Dendritic cell treated with granulocyte-macrophage colony-stimulating factor and Interleukin-4, amounts not matched to agents 40 ng/mL and 50 ng/mL, for 4 days (primary cell): Measurements from ENCODE around the gene PYGM.
A peak's percentile ranks its signal among the peaks of the same experiment; 100 is the strongest.

Source experiments
- H3K27ac Mint-ChIP-seq: one replicate; pipeline ENCODE4 v1.8.0; 2022; ENCODE audit warnings: mild to moderate bottlenecking, mixed read lengths
- H3K27me3 Mint-ChIP-seq: one replicate; pipeline ENCODE4 v1.8.0; 2022; ENCODE audit warnings: mild to moderate bottlenecking, mixed read lengths
- H3K36me3 Mint-ChIP-seq: one replicate; pipeline ENCODE4 v1.8.0; 2022; ENCODE audit warnings: low read depth, mixed read lengths
- H3K4me1 Mint-ChIP-seq: one replicate; pipeline ENCODE4 v1.8.0; 2022; ENCODE audit warnings: low read depth, mixed read lengths
- H3K4me3 Mint-ChIP-seq: one replicate; pipeline ENCODE4 v1.8.0; 2022; ENCODE audit warnings: mild to moderate bottlenecking, moderate library complexity, mixed read lengths
- H3K9me3 Mint-ChIP-seq: one replicate; pipeline ENCODE4 v1.8.0; 2022; ENCODE audit warnings: mixed read lengths
- intact Hi-C: fragments of 100-400 bp; cut with micrococcal nuclease; formaldehyde crosslinking; loops from one replicate; pipeline ENCODE4 v1.15.0; 2022

Gene PYGM

DNA sequence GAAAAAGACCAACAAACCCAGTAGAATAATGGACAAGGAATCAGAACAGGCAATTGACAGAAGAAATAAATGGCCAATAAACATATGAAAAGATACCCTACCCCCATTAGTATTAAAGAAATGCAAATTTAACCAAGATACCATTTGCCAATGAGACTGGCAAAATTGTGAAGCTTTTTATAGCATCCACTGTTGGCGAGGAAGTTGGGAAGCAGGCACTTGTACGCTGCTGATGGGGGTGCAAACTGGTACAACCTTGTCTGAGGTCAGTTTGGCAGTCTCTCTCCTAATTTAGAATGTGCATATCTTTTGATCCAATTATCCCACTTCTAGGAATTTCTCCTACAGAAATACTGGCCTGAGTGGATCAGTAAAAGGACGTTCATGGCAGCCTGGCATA, 28.2 kb downstream of the PYGM start:
- no peaks in the 10 kb centered on the region for H3K27me3 Mint-ChIP-seq
- H3K36me3 Mint-ChIP-seq: peaks cover 52% of the 10 kb centered on the region
- H3K27ac Mint-ChIP-seq: no peak overlapping the region
- no peaks in the 10 kb centered on the region for H3K9me3 Mint-ChIP-seq
- peaks cover 5% of the 10 kb centered on the region for H3K4me1 Mint-ChIP-seq
- intact Hi-C loops: no loop called here
- no peak overlapping the region for H3K4me3 Mint-ChIP-seq

DNA sequence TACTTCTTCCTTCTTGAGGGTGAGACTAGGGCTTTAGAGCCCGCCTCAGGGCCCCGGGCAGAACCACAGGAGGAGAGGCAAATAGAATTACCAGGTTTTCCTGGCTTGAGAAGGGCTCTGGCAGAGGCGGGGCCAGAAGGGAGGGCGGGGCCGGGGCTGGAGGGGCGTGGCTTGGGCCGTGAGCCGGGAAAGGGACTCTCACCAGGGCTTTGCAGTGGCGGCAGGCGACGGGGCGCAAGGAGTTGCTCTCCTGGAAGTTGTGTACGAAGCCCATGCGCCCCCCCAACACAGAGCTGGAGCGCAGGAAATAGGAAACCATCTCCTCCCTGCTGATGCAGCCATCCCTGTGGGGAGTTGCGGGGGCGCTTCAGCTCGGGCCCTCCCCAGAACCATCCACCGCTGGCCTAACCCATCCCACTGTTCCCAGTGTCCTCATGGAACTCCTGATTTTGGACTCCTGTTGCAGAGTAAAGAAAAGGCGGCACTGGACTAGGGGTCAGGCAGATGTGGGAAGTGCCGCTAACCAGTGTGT, 29.9 kb downstream of the PYGM start:
- H3K9me3 Mint-ChIP-seq: no peaks in the 10 kb centered on the region
- intact Hi-C loops: no loop called here
- peaks cover 14% of the 10 kb centered on the region for H3K4me1 Mint-ChIP-seq
- H3K27ac Mint-ChIP-seq: no peak overlapping the region
- peaks cover 4% of the 10 kb centered on the region for H3K27me3 Mint-ChIP-seq
- peaks cover 35% of the 10 kb centered on the region for H3K36me3 Mint-ChIP-seq
- no peak overlapping the region for H3K4me3 Mint-ChIP-seq

DNA sequence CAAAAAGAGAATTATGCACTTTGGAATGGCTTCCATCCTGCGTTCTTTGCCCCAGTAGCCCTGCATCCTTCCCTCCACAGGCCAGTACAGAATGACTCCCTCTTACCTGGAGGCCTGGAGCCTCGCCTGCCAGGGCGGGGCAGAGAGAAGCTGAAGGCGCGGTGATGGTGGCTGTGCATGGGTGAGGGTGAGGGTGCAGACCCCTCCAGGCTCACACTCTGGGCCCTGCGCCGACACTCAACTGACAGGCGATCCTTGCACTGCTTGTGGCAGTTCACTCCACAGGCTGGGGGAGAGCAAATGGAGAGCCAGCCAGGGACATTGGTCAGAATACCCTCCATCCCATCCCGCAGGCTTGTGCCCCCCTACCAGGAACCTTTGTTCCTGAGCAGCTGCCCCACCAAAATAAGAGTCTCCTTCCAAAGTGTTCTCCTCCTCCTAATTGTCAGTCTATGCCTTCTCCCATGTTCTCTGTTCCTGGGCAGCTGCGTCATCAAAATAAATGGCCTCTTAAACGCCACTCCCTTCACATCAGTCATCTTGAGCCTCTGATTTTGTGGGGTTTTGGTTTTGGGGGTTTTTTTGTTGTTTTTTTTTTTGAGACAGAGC, 30.9 kb downstream of the PYGM start:
- no peak overlapping the region for H3K27ac Mint-ChIP-seq
- intact Hi-C loops: no loop called here
- peaks cover 5% of the 10 kb centered on the region for H3K27me3 Mint-ChIP-seq
- no peaks in the 10 kb centered on the region for H3K9me3 Mint-ChIP-seq
- H3K4me1 Mint-ChIP-seq: peaks cover 16% of the 10 kb centered on the region
- H3K4me3 Mint-ChIP-seq: no peak overlapping the region
- H3K36me3 Mint-ChIP-seq: peaks cover 30% of the 10 kb centered on the region

DNA sequence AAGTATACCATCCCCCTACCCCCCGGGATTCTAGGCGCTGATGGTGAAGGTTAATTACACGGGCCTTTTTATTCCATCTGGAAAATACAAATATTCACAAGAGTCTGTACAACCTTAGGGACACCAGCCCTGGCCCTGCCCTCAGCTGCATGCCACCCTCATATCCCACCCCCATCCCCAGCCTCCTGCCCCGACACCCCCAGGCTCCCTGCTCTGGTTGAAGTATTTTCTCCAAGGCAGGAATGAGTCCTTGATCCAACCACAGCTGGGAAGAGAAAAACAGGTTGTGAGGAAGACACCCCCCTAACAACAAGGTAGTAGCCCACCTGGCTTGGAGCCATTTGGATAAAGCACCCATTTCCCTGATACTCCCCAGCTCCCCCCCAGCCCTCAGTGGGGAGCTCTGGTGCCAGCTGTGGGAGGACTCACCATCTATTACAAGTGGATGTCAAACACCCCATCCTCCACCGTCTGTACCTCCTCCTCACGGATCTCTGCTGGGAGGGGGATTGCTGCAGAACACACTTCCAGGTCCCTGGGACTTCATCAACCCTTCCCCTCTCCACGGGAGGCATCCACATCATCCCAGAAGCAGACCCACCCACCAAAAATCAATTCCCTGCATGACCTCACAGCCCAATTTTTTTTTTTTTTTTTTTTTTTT, 32.8 kb downstream of the PYGM start:
- Mint-ChIP-seq H3K9me3 (no peaks in the 10 kb centered on the region), H3K4me3 (no peak overlapping the region), H3K36me3 (peaks cover 26% of the 10 kb centered on the region), H3K4me1 (peaks cover 22% of the 10 kb centered on the region), H3K27ac (no peak overlapping the region), H3K27me3 (peaks cover 15% of the 10 kb centered on the region)
- intact Hi-C loops: no loop called here

DNA sequence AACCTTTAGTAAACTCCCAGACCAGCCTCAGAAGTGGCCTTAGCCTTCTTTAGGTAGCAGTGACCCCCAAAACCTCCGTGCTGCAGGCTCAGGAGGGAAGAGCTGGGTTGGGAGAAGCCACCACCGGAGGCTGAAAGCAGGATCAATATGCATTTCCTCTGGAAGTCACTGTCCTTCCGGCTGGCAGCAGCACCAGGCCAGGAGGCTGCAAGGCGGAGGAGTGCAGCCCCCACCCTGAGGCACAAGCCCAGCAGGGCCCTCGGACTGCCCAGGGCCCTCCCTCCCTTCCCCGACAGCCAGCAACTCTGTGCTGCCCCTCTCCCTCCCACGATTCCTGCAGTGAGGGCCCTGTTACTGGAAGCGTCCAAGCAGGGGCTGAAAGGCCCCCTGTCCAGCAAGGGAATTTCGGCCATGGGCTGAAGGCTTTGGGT, 33.5 kb downstream of the PYGM start:
- Mint-ChIP-seq H3K27me3 (peaks cover 22% of the 10 kb centered on the region), H3K4me1 (peaks cover 23% of the 10 kb centered on the region), H3K4me3 (no peak overlapping the region), H3K36me3 (peaks cover 23% of the 10 kb centered on the region), H3K9me3 (no peaks in the 10 kb centered on the region), H3K27ac (no peak overlapping the region)
- intact Hi-C loops: no loop called here

DNA sequence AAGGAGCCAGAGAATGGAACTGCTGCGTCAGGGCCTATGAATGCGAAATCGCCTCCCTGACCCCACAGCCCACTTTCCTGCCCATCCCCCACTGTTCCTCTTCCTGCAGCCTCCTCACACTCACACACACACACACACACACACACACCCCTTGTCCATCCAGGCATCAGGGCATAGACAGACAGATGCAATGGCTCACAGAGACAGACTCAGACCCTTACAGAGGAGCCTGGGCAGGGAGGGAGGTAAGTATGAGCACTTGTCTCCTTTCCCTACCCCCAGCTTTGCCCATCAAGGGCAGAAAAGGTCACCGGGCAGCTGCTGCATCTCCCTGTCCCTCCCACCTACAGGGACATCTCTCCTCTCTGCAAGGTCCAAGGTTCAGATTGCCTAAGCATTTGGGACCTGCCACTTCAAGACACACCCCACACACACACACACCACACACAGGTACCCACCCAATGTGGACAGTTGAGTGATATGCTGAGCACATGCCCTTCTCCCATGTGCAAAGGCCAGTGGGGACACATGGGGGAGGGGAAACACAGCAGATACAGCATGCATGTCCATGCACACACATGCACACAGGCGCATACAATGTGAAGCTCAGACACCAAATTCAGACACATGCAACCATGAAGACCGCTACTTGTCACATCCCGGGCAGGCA, 34.8 kb downstream of the PYGM start:
- Mint-ChIP-seq H3K9me3 (no peaks in the 10 kb centered on the region), H3K4me3 (no peak overlapping the region), H3K4me1 (peaks cover 23% of the 10 kb centered on the region), H3K36me3 (peaks cover 23% of the 10 kb centered on the region), H3K27ac (no peak overlapping the region), H3K27me3 (peaks cover 35% of the 10 kb centered on the region)
- intact Hi-C loops: no loop called here

DNA sequence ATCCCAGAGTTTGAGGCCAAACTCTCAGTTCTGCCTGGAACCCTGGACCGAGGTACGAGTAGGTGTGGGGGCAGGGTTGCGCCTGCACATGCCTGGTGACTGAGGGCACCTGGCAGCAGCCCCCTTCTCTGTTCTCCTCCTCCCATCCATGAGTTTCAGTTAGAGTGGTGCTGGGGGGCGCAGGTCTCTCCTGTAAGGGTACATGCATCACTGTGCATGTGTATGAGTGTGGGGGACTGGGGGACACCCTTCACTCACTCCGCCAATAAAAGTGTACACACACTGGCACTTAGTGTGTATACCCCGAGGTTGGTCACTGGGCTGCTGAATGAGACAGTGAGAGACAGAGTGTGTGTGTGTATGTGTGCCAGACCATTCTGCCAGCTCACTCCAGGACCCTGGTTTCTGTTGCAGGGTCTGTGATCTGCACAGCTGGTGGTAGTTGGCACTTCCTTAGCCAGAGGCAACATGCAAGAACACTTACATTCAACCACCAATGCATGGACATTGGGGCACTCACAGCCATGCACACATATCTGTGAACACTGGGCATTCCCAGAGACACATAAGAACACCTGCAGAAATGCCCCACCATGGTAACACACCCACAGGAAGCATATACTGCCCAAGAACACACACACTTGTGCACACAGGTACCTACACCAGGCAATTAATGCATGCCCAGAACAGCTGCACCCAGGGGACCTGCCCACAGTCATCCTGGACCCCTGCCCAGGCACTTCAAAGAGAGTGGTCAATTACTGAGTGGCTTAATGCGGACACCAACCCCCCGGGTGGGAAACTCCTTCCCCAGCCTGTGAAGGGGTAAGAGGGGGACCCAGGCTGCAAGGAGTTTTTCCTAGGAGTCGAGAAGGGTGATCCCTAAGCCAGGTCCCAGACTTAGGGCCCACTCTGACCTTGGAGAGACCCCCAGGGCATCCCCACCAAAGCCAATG, 35.6 kb downstream of the PYGM start:
- H3K9me3 Mint-ChIP-seq: no peaks in the 10 kb centered on the region
- peaks cover 39% of the 10 kb centered on the region for H3K27me3 Mint-ChIP-seq
- H3K4me3 Mint-ChIP-seq: no peak overlapping the region
- peaks cover 23% of the 10 kb centered on the region for H3K4me1 Mint-ChIP-seq
- H3K27ac Mint-ChIP-seq: no peak overlapping the region
- intact Hi-C loops: loop anchor here (1.0 to 2.0 kb wide), 2 partner anchors 36 to 73 kb away; no protein-coding TSS in a partner anchor
- peaks cover 21% of the 10 kb centered on the region for H3K36me3 Mint-ChIP-seq

DNA sequence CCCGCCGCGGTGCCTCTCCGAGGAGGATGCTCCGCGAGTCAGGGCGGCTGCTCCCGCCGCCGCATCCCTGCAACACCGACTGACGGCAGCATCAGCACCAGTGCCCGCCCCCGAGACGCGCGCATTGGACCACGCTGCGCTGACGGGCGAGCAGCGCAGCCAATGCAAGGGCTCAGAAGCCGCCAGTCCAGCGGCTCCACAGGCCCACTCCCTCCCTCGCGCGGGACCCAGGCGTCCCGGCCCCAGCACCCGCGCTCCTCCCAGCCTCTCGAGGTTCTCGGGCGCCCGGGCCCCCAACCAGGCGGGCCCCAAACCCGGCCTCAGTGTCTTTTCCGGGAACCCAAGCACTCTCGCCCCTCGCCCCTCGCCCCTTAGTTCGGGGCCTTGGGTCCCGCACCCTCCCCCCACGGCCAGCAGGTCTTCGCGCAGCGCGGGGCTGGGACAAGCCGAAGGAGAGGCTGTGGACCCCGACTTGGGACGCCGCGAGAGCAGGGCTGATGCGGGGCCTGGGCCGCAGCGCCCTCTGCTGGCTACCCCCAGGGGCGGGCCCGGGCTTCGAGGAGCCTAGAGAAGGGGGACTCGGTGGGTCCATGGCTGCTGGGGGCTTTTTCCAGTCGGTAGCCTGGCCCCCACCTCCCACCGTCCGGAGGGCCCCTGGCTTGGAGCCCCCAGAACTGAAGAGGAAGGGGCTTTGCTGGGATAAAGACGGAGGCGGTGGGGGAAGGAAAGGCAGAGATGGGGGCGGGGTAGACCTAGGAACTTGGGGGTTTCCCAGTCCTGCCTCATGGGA, 36.5 kb downstream of the PYGM start, which contains the start of gene NRXN2:
TSS of gene NRXN2 (minus strand) at position 81 of the 790 bp plus-strand sequence. CDS start 9,498 bp downstream, outside the sequence.
- Mint-ChIP-seq H3K27me3 (peaks cover 43% of the 10 kb centered on the region), H3K36me3 (peaks cover 12% of the 10 kb centered on the region), H3K4me1 (peaks cover 23% of the 10 kb centered on the region), H3K9me3 (no peaks in the 10 kb centered on the region), H3K27ac (no peak within 1 kb of the TSS), H3K4me3 (peak within 1 kb of the TSS; percentile 71)
- intact Hi-C loops: loop anchor here (1.0 to 2.0 kb wide), 2 partner anchors 35 to 73 kb away; no protein-coding TSS in a partner anchor

DNA sequence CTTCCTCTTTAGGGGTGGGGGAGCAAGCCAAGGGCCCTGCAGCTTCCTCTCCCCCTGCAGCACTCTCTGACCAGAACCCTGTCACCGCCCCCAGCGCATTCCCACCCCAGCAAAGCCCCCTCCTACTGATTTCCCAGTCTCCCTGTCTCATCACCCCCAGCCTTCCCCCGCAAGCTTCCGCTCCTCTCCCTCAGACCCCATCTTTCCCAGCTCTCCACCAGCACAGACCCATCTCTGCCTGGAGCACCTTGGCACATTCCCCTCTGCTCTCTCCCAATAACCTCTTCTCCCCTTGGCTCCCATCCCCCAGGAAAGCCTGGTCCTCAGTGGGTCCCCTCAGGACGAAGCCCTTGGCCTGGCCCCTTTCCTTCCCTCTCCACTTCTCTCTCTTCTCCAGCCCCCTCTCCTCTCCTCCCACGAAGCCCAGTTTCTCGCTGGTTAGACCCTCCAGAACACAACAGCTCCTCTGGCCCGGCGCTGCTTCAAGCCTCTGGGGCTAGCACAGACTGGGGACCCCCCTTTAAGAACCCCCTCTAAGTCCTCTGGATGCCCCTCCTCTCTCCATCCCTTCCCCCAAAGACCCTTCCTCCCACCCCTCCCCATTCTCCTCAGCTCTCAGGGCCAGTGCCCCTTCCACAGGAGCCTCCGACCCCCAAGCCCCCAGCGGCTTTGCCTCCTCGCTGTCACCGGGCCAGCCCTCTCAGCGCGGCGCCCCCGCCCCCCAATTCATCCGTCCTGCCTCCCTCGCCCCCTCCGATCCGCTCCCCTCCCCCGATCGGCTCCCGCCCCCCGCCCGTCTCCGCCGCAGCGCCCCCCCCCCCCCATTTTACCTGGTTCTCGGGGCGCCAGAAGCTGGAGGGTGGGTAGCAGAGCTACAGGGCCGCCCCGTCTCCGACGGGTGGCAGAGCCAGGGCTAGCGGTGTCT, 37.4 kb downstream of the PYGM start:
- no peaks in the 10 kb centered on the region for H3K9me3 Mint-ChIP-seq
- H3K4me3 Mint-ChIP-seq: no peak overlapping the region
- no peak overlapping the region for H3K27ac Mint-ChIP-seq
- peaks cover 50% of the 10 kb centered on the region for H3K27me3 Mint-ChIP-seq
- intact Hi-C loops: loop anchor here (1.0 to 2.0 kb wide), 2 partner anchors 34 to 72 kb away; no protein-coding TSS in a partner anchor
- H3K36me3 Mint-ChIP-seq: peaks cover 5% of the 10 kb centered on the region
- H3K4me1 Mint-ChIP-seq: peaks cover 23% of the 10 kb centered on the region

DNA sequence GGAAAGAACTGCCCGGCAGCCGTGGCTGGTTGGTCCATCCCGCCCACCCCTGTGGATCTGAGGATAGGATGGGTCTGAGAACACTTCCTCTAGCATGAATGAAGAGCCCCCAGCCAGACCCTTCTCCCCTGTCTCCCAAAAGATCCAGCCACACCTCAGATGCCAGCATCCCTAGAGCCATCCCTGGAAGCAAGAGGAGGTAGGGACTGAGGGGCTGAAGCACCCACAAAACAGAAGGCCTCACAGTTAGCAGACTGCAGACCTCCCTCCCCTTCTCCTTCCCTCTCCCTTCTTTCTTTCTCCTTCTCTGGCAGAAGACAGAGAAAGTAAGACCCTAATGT, 38.4 kb downstream of the PYGM start:
- H3K27me3 Mint-ChIP-seq: peaks cover 61% of the 10 kb centered on the region

DNA sequence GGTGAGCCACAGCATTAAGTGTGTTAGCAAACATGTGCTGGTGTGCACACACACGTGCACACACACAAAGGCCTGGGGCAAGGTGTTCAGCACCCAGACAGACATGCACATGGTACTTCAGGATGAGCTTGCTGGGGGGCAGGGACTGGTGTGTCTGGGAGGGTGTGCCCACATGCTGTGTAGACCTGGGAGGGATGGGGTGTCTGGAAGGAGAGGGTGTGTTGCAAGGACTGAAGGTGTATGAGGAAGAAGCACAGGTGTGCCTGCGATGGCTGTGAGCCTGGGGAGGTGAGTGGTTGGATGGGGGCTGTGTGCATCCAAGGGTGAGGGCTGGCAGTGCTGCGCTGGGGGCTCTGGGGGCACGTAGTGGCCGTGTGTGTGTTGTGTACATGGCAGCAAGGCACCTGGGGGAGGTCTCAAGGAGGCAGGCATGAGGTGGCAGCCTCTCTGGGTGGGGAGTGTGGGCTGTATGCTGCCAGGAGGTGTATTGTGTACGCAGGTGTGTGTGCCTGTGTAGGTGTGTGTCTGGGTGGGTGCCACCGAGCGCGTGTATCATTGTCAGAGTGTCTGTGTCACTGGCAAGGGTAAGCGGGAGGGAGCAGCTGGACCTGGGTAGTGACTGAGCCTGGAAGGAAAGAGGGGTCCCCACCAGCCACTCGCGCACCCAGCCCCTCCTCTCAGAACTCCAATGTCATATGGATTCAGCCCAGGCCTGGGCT, 39.0 kb downstream of the PYGM start:
- no peaks in the 10 kb centered on the region for H3K36me3 Mint-ChIP-seq
- no peak overlapping the region for H3K4me3 Mint-ChIP-seq
- peaks cover 66% of the 10 kb centered on the region for H3K27me3 Mint-ChIP-seq
- H3K4me1 Mint-ChIP-seq: peaks cover 23% of the 10 kb centered on the region
- no peak overlapping the region for H3K27ac Mint-ChIP-seq
- intact Hi-C loops: no loop called here
- no peaks in the 10 kb centered on the region for H3K9me3 Mint-ChIP-seq

More for the DNA sequence above, 38.4 kb downstream of the PYGM start:
- H3K27ac Mint-ChIP-seq: no peak overlapping the region
- H3K9me3 Mint-ChIP-seq: no peaks in the 10 kb centered on the region
- H3K36me3 Mint-ChIP-seq: no peaks in the 10 kb centered on the region
- H3K4me3 Mint-ChIP-seq: no peak overlapping the region
- H3K4me1 Mint-ChIP-seq: peaks cover 23% of the 10 kb centered on the region
- intact Hi-C loops: no loop called here
